ENCODE results near the gene RAPGEF4.

- TF ChIP-seq, protein P1, sequence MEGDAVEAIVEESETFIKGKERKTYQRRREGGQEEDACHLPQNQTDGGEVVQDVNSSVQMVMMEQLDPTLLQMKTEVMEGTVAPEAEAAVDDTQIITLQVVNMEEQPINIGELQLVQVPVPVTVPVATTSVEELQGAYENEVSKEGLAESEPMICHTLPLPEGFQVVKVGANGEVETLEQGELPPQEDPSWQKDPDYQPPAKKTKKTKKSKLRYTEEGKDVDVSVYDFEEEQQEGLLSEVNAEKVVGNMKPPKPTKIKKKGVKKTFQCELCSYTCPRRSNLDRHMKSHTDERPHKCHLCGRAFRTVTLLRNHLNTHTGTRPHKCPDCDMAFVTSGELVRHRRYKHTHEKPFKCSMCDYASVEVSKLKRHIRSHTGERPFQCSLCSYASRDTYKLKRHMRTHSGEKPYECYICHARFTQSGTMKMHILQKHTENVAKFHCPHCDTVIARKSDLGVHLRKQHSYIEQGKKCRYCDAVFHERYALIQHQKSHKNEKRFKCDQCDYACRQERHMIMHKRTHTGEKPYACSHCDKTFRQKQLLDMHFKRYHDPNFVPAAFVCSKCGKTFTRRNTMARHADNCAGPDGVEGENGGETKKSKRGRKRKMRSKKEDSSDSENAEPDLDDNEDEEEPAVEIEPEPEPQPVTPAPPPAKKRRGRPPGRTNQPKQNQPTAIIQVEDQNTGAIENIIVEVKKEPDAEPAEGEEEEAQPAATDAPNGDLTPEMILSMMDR (IDR thresholded peaks at IDR 0.05) = no peak
- no peak for TF ChIP-seq POLR2A (IDR thresholded peaks at IDR 0.05)
Observed at GRCh38 chr2:172708247-172708646, 27.4 kb upstream of the RAPGEF4 start.

Measured in gastroesophageal sphincter (tissue), 3 donors.